ENCODE data around the gene SLC19A1.
"Not testable (repeated sequence)": the region's sequence is repeated elsewhere in the genome, so short reads cannot be mapped to it uniquely, and the experiment has no call there.

The SLC19A1 gene

DNA sequence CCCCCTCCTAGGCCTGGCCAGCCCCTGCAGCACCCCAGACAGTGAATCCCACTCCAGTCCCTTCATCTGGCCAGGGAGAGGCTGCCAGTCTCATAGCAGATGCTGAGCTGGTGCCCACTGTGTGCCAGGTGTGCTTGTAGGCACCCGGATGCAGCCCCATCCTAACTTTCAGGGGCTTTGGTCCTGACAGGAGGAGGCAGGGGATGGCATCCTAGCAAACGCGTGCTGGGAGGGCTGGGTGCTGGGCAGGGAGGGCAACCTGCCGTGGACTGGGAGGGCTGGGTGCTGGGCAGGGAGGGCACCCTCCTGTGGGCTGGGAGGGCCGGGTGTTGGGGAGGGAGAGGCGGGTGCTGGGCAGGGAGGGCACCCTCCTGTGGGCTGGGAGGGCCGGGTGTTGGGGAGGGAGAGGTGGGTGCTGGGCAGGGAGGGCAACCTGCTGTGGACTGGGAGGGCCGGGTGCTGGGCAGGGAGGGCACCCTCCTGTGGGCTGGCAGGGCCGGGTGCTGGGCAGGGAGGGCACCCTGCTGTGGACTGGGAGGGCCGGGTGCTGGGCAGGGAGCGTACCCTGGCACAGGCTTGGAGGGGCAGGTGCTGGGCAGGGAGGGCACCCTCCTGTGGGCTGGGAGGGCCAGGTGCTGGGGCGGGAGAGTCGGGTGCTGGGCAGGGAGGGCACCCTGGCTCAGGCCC is 35.3 kb downstream of the SLC19A1 start:
- H3K4me3 ChIP-seq (ENCODE audit: low read length) = no peak overlapping the region
- DNase-seq (ENCODE audit: low read depth) = no peak
- TF ChIP-seq, protein P1, sequence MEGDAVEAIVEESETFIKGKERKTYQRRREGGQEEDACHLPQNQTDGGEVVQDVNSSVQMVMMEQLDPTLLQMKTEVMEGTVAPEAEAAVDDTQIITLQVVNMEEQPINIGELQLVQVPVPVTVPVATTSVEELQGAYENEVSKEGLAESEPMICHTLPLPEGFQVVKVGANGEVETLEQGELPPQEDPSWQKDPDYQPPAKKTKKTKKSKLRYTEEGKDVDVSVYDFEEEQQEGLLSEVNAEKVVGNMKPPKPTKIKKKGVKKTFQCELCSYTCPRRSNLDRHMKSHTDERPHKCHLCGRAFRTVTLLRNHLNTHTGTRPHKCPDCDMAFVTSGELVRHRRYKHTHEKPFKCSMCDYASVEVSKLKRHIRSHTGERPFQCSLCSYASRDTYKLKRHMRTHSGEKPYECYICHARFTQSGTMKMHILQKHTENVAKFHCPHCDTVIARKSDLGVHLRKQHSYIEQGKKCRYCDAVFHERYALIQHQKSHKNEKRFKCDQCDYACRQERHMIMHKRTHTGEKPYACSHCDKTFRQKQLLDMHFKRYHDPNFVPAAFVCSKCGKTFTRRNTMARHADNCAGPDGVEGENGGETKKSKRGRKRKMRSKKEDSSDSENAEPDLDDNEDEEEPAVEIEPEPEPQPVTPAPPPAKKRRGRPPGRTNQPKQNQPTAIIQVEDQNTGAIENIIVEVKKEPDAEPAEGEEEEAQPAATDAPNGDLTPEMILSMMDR (conservative IDR thresholded peaks at IDR 0.05; ENCODE audit: low read length) = no peak

DNA sequence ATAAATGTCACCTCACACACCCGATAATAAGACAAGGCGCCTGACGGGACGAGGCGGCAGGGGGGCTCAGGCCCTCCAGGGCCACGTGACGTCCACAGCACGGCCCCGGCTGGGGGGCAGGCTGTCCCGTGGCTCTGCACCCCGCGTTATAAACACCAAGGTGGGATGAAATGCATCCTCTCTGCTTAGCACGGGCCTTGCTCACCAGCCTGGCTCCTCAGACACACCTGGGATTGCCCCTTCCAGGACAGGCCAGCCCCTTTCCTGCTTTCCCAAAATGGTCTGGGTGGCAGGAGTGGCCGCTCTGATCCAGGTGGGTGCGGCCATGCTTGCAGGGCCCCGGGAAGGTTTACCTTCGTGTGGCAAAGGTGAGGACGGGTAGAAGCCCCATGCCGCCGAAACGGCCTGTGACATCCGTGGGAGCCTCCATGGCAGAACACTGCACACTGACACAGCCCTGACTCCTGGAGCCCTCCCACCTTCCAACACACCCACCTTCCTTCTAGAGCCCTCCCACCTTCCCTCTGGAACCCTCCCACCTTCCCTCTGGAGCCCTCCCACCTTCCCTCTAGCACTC is 35.9 kb downstream of the SLC19A1 start:
- TF ChIP-seq, protein P1 (conservative IDR thresholded peaks at IDR 0.05; ENCODE audit: low read length) = no peak
- no peak for DNase-seq (ENCODE audit: low read depth)
- no peak overlapping the region for H3K4me3 ChIP-seq (ENCODE audit: low read length)

GRCh38 chr21:45505416-45506021 is 36.7 kb downstream of the SLC19A1 start:
- TF ChIP-seq, protein P1 (conservative IDR thresholded peaks at IDR 0.05; ENCODE audit: low read length) = no peak
- H3K4me3 ChIP-seq (ENCODE audit: low read length) = no peak overlapping the region
- DNase-seq (ENCODE audit: low read depth) = no peak

GRCh38 chr21:45504516-45505415 is 37.5 kb downstream of the SLC19A1 start:
- DNase-seq (ENCODE audit: low read depth) = no peak
- TF ChIP-seq, protein P1 (conservative IDR thresholded peaks at IDR 0.05; ENCODE audit: low read length) = no peak
- H3K4me3 ChIP-seq (ENCODE audit: low read length) = no peak overlapping the region

DNA sequence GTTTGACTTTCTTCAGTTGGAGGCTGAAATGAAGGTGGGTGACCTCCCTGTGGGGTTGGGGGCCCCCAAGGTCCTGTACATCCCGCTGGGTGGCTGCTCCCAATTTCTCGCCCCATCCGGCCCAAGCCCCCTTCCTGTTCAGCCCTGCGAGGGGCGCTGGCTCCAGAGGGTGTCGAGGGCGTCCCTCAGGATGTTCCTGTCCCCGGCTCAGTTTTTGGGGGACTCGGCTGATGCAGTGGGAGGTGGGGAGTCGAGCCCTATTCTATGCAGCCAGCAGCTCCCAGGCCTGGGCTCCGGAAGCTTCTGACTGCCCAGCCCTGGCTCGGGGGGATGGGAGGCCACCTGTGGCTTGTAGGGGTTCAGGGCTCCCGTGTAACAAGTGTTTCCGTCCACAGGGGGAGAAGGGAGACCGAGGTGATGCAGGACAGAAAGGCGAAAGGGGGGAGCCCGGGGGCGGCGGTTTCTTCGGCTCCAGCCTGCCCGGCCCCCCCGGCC is 38.2 kb downstream of the SLC19A1 start:
- TF ChIP-seq, protein P1 (conservative IDR thresholded peaks at IDR 0.05; ENCODE audit: low read length) = no peak
- DNase-seq (ENCODE audit: low read depth) = no peak
- H3K4me3 ChIP-seq (ENCODE audit: low read length) = no peak overlapping the region

DNA sequence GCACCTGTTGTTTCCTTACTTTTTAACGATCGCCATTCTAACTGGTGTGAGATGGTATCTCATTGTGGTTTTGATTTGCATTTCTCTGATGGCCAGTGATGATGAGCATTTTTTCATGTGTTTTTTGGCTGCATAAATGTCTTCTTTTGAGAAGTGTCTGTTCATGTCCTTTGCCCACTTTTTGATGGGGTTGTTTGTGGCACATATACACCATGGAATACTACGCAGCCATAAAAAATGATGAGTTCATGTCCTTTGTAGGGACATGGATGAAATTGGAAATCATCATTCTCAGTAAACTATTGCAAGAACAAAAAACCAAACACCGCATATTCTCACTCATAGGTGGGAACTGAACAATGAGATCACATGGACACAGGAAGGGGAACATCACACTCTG is 39.0 kb downstream of the SLC19A1 start:
- not testable (repeated sequence) for H3K4me3 ChIP-seq (ENCODE audit: low read length); DNase-seq (ENCODE audit: low read depth)

DNA sequence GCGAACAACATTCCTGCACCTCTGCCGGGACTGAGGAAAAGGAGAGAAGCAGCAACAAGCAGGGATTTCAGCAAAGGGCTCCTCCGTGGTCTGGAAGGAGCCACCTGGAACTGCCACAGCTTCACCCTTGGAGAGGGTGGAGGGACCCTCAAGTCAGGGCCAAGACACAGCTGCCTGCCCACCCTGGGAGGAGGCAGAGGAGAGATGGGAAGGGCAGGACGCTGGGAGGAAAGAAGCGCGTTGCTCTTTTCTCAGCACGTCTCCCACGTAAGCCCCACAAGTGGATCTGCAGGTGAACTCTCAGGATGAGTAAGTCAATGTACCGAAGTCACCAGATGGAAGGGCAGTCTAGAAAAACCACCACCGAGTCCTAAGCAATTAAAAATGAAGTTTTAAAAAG is 39.6 kb downstream of the SLC19A1 start:
- no peak overlapping the region for H3K4me3 ChIP-seq (ENCODE audit: low read length)
- no peak for DNase-seq (ENCODE audit: low read depth)
- TF ChIP-seq, protein P1 (conservative IDR thresholded peaks at IDR 0.05; ENCODE audit: low read length) = no peak
